ENCODE measurements around the gene DHFR2.
"Not testable (repeated sequence)": the region's sequence is repeated elsewhere in the genome, so short reads cannot be mapped to it uniquely, and the experiment has no call there.

Gene DHFR2

GRCh38 chr3:94062513-94063404, at the start of gene DHFR2, which contains the start of gene NSUN3:
TSS of gene DHFR2 (minus strand) at chr3:94062916. CDS start at chr3:94061511, 1,405 bp downstream.
TSS of gene NSUN3 (plus strand) at chr3:94063061. CDS start at chr3:94063127, 66 bp downstream.
- Mint-ChIP-seq H3K27ac (peak within 1 kb of the TSS; percentile 97), H3K36me3 (ENCODE audit: low read depth) (peaks cover 38% of the 10 kb centered on the region), H3K27me3 (ENCODE audit: low read depth) (no peaks in the 10 kb centered on the region), H3K4me1 (ENCODE audit: low read depth) (peaks cover 37% of the 10 kb centered on the region), H3K9me3 (no peaks in the 10 kb centered on the region), H3K4me3 (peak within 1 kb of the TSS; percentile 94)

GRCh38 chr3:94110854-94111253, 48.1 kb upstream of the DHFR2 start:
- Mint-ChIP-seq H3K9me3 (no peaks in the 10 kb centered on the region), H3K36me3 (ENCODE audit: low read depth) (peaks cover 11% of the 10 kb centered on the region), H3K4me3 (no peak overlapping the region), H3K27ac (no peak overlapping the region), H3K27me3 (ENCODE audit: low read depth) (no peaks in the 10 kb centered on the region), H3K4me1 (ENCODE audit: low read depth) (peaks cover 2% of the 10 kb centered on the region)

DNA sequence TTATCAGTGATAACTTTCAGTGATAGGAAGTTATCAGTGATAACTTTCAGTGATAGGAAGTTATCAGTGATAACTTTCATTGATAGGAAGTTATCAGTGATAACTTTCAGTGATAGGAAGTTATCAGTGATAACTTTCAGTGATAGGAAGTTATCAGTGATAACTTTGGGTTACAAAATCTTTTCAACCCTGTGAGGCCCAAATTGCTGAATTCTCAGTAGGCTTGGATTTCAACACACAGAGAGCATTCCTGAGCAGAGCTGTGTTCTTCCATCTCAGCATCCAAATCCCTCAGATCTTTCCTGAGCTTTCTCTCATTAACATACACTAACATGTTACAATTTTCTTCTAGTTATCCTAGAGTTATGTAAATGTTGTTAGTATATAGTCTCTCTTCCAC, 47.5 kb upstream of the DHFR2 start:
- not testable (repeated sequence) for H3K27ac Mint-ChIP-seq, H3K9me3 Mint-ChIP-seq
- peaks cover 13% of the 10 kb centered on the region for H3K36me3 Mint-ChIP-seq (ENCODE audit: low read depth)

DNA sequence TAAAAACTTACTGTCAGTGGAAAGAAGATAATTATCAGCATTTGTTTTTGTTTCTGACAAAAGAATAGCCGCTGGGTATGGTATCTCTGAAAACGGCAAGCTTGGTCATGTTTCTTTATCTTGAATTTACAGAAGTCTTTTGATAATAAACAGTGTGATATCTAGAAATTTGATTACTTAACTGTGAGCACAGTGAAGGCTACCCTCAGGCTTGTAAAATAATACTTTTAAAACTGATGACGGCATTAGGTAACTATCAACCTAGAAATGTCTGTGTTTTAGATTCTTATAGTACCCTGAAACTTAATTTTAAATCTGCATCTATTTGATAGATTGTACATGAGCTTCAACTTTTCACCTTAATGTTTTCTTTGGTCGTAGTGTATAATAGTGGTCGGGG, 43.6 kb upstream of the DHFR2 start:
- Mint-ChIP-seq H3K4me1 (ENCODE audit: low read depth) (no peaks in the 10 kb centered on the region), H3K27me3 (ENCODE audit: low read depth) (no peaks in the 10 kb centered on the region), H3K36me3 (ENCODE audit: low read depth) (peaks cover 5% of the 10 kb centered on the region), H3K9me3 (no peaks in the 10 kb centered on the region), H3K4me3 (no peak overlapping the region), H3K27ac (no peak overlapping the region)

More for the DNA sequence above, 47.5 kb upstream of the DHFR2 start:
- not testable (repeated sequence) for H3K4me1 Mint-ChIP-seq (ENCODE audit: low read depth); H3K4me3 Mint-ChIP-seq; H3K27me3 Mint-ChIP-seq (ENCODE audit: low read depth)

GRCh38 chr3:94101860-94102259, 39.1 kb upstream of the DHFR2 start:
- H3K4me1 Mint-ChIP-seq (ENCODE audit: low read depth), result peaks cover 8% of the 10 kb centered on the region

GRCh38 chr3:94099311-94099710, 36.6 kb upstream of the DHFR2 start:
- H3K36me3 Mint-ChIP-seq (ENCODE audit: low read depth), result peaks cover 24% of the 10 kb centered on the region
- no peak overlapping the region for H3K27ac Mint-ChIP-seq
- H3K4me3 Mint-ChIP-seq, result no peak overlapping the region
- H3K9me3 Mint-ChIP-seq, result no peaks in the 10 kb centered on the region
- H3K4me1 Mint-ChIP-seq (ENCODE audit: low read depth), result peaks cover 8% of the 10 kb centered on the region
- no peaks in the 10 kb centered on the region for H3K27me3 Mint-ChIP-seq (ENCODE audit: low read depth)

More at GRCh38 chr3:94101860-94102259, 39.1 kb upstream of the DHFR2 start:
- peaks cover 26% of the 10 kb centered on the region for H3K36me3 Mint-ChIP-seq (ENCODE audit: low read depth)
- H3K27me3 Mint-ChIP-seq (ENCODE audit: low read depth), result no peaks in the 10 kb centered on the region
- no peaks in the 10 kb centered on the region for H3K9me3 Mint-ChIP-seq
- H3K4me3 Mint-ChIP-seq, result no peak overlapping the region
- H3K27ac Mint-ChIP-seq, result no peak overlapping the region

DNA sequence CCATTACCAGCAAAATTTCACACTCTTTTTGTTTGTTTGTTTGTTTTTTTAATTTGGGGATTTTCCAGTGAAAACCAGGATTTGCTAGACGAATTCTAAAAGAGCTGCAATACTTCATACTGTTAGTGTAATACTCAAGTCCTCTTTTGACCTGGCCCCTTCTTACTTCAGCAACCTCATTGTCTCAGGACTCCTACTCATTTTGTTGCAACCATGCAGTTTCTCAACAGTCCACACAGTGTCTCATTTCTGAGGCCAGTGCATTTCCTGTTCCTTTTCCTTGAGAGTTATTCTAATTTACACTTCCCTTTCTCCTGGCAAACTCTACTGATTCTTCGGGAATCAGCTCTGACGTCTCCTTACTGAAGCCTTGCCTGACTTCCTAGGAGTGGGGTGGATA, 35.7 kb upstream of the DHFR2 start:
- Mint-ChIP-seq H3K9me3 (no peaks in the 10 kb centered on the region), H3K36me3 (ENCODE audit: low read depth) (peaks cover 24% of the 10 kb centered on the region), H3K27me3 (ENCODE audit: low read depth) (no peaks in the 10 kb centered on the region), H3K4me1 (ENCODE audit: low read depth) (peaks cover 8% of the 10 kb centered on the region), H3K4me3 (no peak overlapping the region), H3K27ac (no peak overlapping the region)

- peaks cover 8% of the 10 kb centered on the region for H3K4me1 Mint-ChIP-seq (ENCODE audit: low read depth)
- H3K27me3 Mint-ChIP-seq (ENCODE audit: low read depth), result no peaks in the 10 kb centered on the region
- no peaks in the 10 kb centered on the region for H3K9me3 Mint-ChIP-seq
- H3K4me3 Mint-ChIP-seq, result no peak overlapping the region
- H3K27ac Mint-ChIP-seq, result no peak overlapping the region
- peaks cover 33% of the 10 kb centered on the region for H3K36me3 Mint-ChIP-seq (ENCODE audit: low read depth)
These were observed 32.4 kb upstream of the DHFR2 start for GRCh38 chr3:94095111-94095510.

DNA sequence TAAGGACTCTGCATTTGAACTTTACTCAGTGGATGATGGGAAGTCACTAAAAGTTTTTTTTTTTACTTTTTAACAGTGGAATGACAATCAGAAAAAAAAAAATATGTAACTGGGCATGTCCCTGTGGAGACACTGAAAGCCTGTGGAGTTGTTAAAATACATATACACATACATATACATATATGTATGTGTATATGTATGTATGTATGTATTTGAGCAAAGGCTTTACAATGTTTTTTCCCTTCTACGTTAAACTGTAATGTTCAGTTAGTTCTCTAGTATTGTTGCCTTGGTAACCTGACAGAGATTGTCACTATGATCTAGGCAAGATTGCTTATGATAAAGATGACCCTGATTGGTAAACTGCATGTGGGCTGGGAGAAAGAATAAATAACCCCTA, 30.4 kb upstream of the DHFR2 start:
- no peaks in the 10 kb centered on the region for H3K27me3 Mint-ChIP-seq (ENCODE audit: low read depth)
- no peaks in the 10 kb centered on the region for H3K9me3 Mint-ChIP-seq
- H3K36me3 Mint-ChIP-seq (ENCODE audit: low read depth), result peaks cover 30% of the 10 kb centered on the region
- H3K27ac Mint-ChIP-seq, result no peak overlapping the region
- peaks cover 2% of the 10 kb centered on the region for H3K4me1 Mint-ChIP-seq (ENCODE audit: low read depth)
- H3K4me3 Mint-ChIP-seq, result no peak overlapping the region

DNA sequence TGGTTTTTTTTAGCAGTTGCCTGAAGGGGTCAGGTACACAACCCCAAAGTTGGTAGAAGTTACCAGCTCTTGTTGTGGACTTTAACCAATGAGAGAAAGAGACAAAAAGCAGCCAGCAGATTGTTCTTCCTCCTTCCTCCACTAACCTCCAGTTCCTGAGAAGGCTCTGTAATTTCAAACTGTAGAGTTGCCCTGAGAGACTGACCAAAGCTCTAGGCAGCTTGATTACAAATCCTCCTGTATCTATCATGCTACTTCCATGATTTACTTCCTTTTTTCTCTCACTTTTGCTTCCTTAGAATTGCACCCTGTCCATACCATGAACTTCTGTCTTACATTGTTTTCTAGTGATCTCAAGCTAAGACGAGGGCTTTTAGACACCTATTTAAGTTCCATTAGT, 29.4 kb upstream of the DHFR2 start:
- Mint-ChIP-seq H3K9me3 (no peaks in the 10 kb centered on the region), H3K4me1 (ENCODE audit: low read depth) (no peaks in the 10 kb centered on the region), H3K27ac (peak overlapping the region; percentile 55), H3K4me3 (no peak overlapping the region), H3K27me3 (ENCODE audit: low read depth) (no peaks in the 10 kb centered on the region), H3K36me3 (ENCODE audit: low read depth) (peaks cover 24% of the 10 kb centered on the region)

GRCh38 chr3:94089126-94089525, 26.4 kb upstream of the DHFR2 start:
- Mint-ChIP-seq H3K27me3 (ENCODE audit: low read depth) (no peaks in the 10 kb centered on the region), H3K4me1 (ENCODE audit: low read depth) (no peaks in the 10 kb centered on the region), H3K9me3 (no peaks in the 10 kb centered on the region), H3K4me3 (no peak overlapping the region), H3K27ac (no peak overlapping the region), H3K36me3 (ENCODE audit: low read depth) (peaks cover 28% of the 10 kb centered on the region)

GRCh38 chr3:94083261-94083660, 20.5 kb upstream of the DHFR2 start:
- Mint-ChIP-seq H3K4me3 (no peak overlapping the region), H3K27me3 (ENCODE audit: low read depth) (no peaks in the 10 kb centered on the region), H3K27ac (peak overlapping the region; percentile 7), H3K36me3 (ENCODE audit: low read depth) (peaks cover 23% of the 10 kb centered on the region), H3K9me3 (no peaks in the 10 kb centered on the region), H3K4me1 (ENCODE audit: low read depth) (peaks cover 31% of the 10 kb centered on the region)

GRCh38 chr3:94082391-94082937, 19.7 kb upstream of the DHFR2 start:
- peaks cover 25% of the 10 kb centered on the region for H3K36me3 Mint-ChIP-seq (ENCODE audit: low read depth)
- no peaks in the 10 kb centered on the region for H3K27me3 Mint-ChIP-seq (ENCODE audit: low read depth)
- no peaks in the 10 kb centered on the region for H3K9me3 Mint-ChIP-seq
- H3K4me3 Mint-ChIP-seq, result no peak overlapping the region
- H3K4me1 Mint-ChIP-seq (ENCODE audit: low read depth), result peaks cover 34% of the 10 kb centered on the region
- H3K27ac Mint-ChIP-seq, result peak overlapping the region; percentile 5

- no peak overlapping the region for H3K27ac Mint-ChIP-seq
- no peak overlapping the region for H3K4me3 Mint-ChIP-seq
- H3K27me3 Mint-ChIP-seq (ENCODE audit: low read depth), result no peaks in the 10 kb centered on the region
- peaks cover 25% of the 10 kb centered on the region for H3K36me3 Mint-ChIP-seq (ENCODE audit: low read depth)
- no peaks in the 10 kb centered on the region for H3K9me3 Mint-ChIP-seq
- H3K4me1 Mint-ChIP-seq (ENCODE audit: low read depth), result peaks cover 34% of the 10 kb centered on the region
These were observed 19.2 kb upstream of the DHFR2 start for GRCh38 chr3:94081884-94082283.

DNA sequence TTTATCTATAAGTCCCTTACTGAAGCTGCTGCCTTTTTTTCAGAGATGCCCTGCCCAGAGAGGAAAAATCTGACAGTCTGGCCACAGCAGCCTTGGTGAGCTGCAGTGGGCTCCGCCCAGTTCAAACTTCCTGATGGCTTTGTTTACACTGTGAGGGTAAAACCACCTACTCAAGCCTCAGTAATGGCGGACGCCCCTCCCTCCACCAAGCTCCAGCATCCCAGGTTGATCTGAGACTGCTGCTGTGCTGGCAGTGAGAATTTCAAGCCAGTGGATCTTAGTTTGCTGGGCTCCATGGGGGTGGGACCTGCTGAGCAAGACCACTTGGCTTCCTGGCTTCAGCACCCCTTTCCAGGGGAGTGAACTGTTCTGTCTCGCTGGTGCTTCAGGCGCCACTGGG, 17.8 kb upstream of the DHFR2 start:
- Mint-ChIP-seq H3K36me3 (ENCODE audit: low read depth) (peaks cover 33% of the 10 kb centered on the region), H3K4me1 (ENCODE audit: low read depth) (peaks cover 34% of the 10 kb centered on the region)
- H3K27ac Mint-ChIP-seq; H3K27me3 Mint-ChIP-seq (ENCODE audit: low read depth); H3K9me3 Mint-ChIP-seq; H3K4me3 Mint-ChIP-seq: not testable (repeated sequence)

Measured in T-helper 1 cell treated with Interleukin-12 subunit alpha and Interleukin-12 subunit beta and Interleukin-4 antibody, amounts not matched to agents 30 μg/mL and 1 μg/mL, for 36 hours (primary cell).